K562 (cell line): ENCODE data around the gene CRIP1. TPM values are rescaled to one million over a fixed set of nuclear protein-coding genes. Genes with fewer than 3 reads are reported as not detected.
A peak's percentile ranks its signal among the peaks of the same experiment; 100 is the strongest.

Experiments used
- ARID2 ChIP-seq: fragments of 450-650 bp; IDR thresholded peaks from 2 replicates; pipeline ENCODE4 v1.6.1; 2017; ENCODE audit warnings: antibody characterized with exemption, mild to moderate bottlenecking
- CTBP1 ChIP-seq: fragments of 450-650 bp; IDR thresholded peaks from 2 replicates; pipeline ENCODE4 v1.6.1; 2016; ENCODE audit warnings: borderline replicate concordance
- E2F6 ChIP-seq, 2 experiments: IDR thresholded peaks; 2 replicates each; pipeline ENCODE4 v1.6.1; 2011; ENCODE audit warnings: borderline replicate concordance in 1 of 2, control low read depth in 1 of 2, low read depth in 1 of 2, low read length in 1 of 2, mild to moderate bottlenecking in 1 of 2, mixed read lengths in 1 of 2, moderate library complexity in 1 of 2; ENCODE audit not compliant: insufficient read depth in 1 of 2, insufficient read length in 1 of 2, poor library complexity in 1 of 2, severe bottlenecking in 1 of 2; ENCODE audit errors: extremely low read depth in 1 of 2
- EGR1 ChIP-seq: fragments of 450-650 bp; conservative IDR thresholded peaks from 2 replicates; pipeline ENCODE4 v1.6.1; 2017; ENCODE audit warnings: mild to moderate bottlenecking
- GABPB1 ChIP-seq: sonication (generic); formaldehyde crosslinking; IDR thresholded peaks from 2 replicates; pipeline ENCODE4 v1.8.0; 2022; ENCODE audit warnings: mild to moderate bottlenecking, missing genetic modification reagents
- NCOR1 ChIP-seq: fragments of 450-650 bp; IDR thresholded peaks from 2 replicates; pipeline ENCODE4 v1.6.1; 2016; ENCODE audit warnings: mild to moderate bottlenecking, moderate library complexity
- PPARD ChIP-seq: fragments of 250-450 bp; sonication (Bioruptor Pico); IDR thresholded peaks from 2 replicates; pipeline ENCODE4 v1.8.0; 2022; ENCODE audit warnings: inconsistent platforms, mild to moderate bottlenecking, moderate library complexity
- PTRF ChIP-seq: fragments of 450-650 bp; IDR thresholded peaks from 2 replicates; pipeline ENCODE4 v1.6.1; 2016; ENCODE audit warnings: mild to moderate bottlenecking, missing genetic modification characterization, missing compliant biosample characterization
- STAG1 ChIP-seq: sonication (generic); formaldehyde crosslinking; IDR thresholded peaks from 2 replicates; pipeline ENCODE4 v1.5.0; 2020; ENCODE audit warnings: missing genetic modification reagents, borderline replicate concordance
- VEZF1 ChIP-seq: fragments of 200-800 bp; sonication (Bioruptor generic); IDR thresholded peaks from 2 replicates; pipeline ENCODE4 v1.6.1; 2017; ENCODE audit warnings: missing genetic modification characterization, missing compliant biosample characterization
- ZBED1 ChIP-seq: IDR thresholded peaks from 2 replicates; pipeline ENCODE4 v1.6.1; 2014
- ZFP36 ChIP-seq: fragments of 150-350 bp; IDR thresholded peaks from 2 replicates; pipeline ENCODE4 v1.6.1; 2018; ENCODE audit warnings: low read length, low read depth; ENCODE audit not compliant: partially characterized antibody
- ZNF75A ChIP-seq: fragments of 450-650 bp; formaldehyde crosslinking; IDR thresholded peaks from 2 replicates; pipeline ENCODE4 v1.4.0; 2020; ENCODE audit warnings: mild to moderate bottlenecking
- ZSCAN29 ChIP-seq: fragments of 450-650 bp; IDR thresholded peaks from 2 replicates; pipeline ENCODE4 v1.6.1; 2017
- polyA plus RNA-seq, 8 experiments: library from polyadenylated mRNA; depleted of rRNA in 4 of 8; stranded (reverse) in 5 of 8; unstranded in 3 of 8; fragments of >200 nt; fragmentation: Nextera tagmentation in 2 of 8; fragmentation: Illumina TruSeq in 1 of 8; extraction: Ambion mirVana in 2 of 8; extraction: Trizol in 1 of 8; gene quantifications; 2 replicates each; pipeline versions ENCODE4 v1.2.1 to v1.2.3, GENCODE V29; 2011 to 2014; ENCODE audit warnings: inconsistent platforms in 1 of 8, missing spikeins in 1 of 8
- total RNA-seq, 7 experiments: library from RNA; depleted of rRNA in 6 of 7; stranded (reverse); fragments of >200 nt in 6 of 7; fragmentation: Illumina TruSeq in 2 of 7; extraction: Trizol in 2 of 7; gene quantifications; 2 replicates each; pipeline versions ENCODE4 v1.2.1 to v1.2.3, GENCODE V29; 2011 to 2021; ENCODE audit warnings: low replicate concordance in 1 of 7

CRIP1 gene
- total and polyA plus RNA-seq, 9 of the 15 experiments (the other 6 are each of a cell fraction or from before 2014, with no cell fraction given) = 0.11 to 0.58 (median 0.14) TPM; not detected in 6

GRCh38 chr14:105474483-105475268 is 12.0 kb upstream of the CRIP1 start, which contains the start of gene CRIP2 (continued):
- peak; percentile 63 for TF ChIP-seq VEZF1 (CRISPR knock-in tag)
- TF ChIP-seq PPARD (CRISPR knock-in tag) = no peak
- TF ChIP-seq ZFP36 = no peak
- peak; percentile 37 for TF ChIP-seq EGR1
- peak; percentile 87; the same call in 1 of the 2 replicates for TF ChIP-seq ZSCAN29
- TF ChIP-seq STAG1 (CRISPR knock-in tag) = no peak
- no peak for TF ChIP-seq NCOR1
- TF ChIP-seq CTBP1 = no peak
- no peak for TF ChIP-seq PTRF
- no peak for TF ChIP-seq ZBED1
- peak in 1 of 2 experiments; percentile 21 for TF ChIP-seq E2F6 (IDR thresholded peaks at IDR 0.05; ENCODE audit: borderline replicate concordance in 1 of 2, extremely low read depth in 1 of 2, insufficient read depth in 1 of 2, insufficient read length in 1 of 2, low read depth in 1 of 2, low read length in 1 of 2, poor library complexity in 1 of 2, severe bottlenecking in 1 of 2)
- TF ChIP-seq GABPB1 (CRISPR knock-in tag) = no peak
- no peak for TF ChIP-seq ZNF75A (CRISPR knock-in tag)
- no peak for TF ChIP-seq ARID2
- TF ChIP-seq, all 486 proteins: peak for 5
